PC-3 (cell line): ENCODE results near the gene WDR27. TPM values are rescaled to one million over a fixed set of nuclear protein-coding genes. Genes with fewer than 3 reads are reported as not detected.

Experiments
- ATAC-seq: fragments of 200-7000 bp; cut with Tn5 transposase; 2 replicates; pipeline ENCODE4 v1.9.1; 2020; ENCODE audit warnings: mild to moderate bottlenecking, moderate library complexity
- BruUV-seq: library from RNA; stranded (reverse); fragments of 400-500 nt; replicated peaks from 2 replicates; lab custom pipeline; 2021; lab: Mats Ljungman, UMichigan
- CTCF ChIA-PET: fragments of 300-600 bp; sonication (Branson Sonifier 250); formaldehyde crosslinking; loops from one replicate; lab custom pipeline; 2022; ENCODE audit warnings: antibody characterized with exemption; lab: Charles Lee
- POLR2A ChIA-PET: fragments of 300-600 bp; sonication (Branson Sonifier 250); formaldehyde crosslinking; loops from one replicate; lab custom pipeline; 2022; ENCODE audit warnings: antibody characterized with exemption; ENCODE audit not compliant: unreplicated experiment; lab: Charles Lee
- DNase-seq: peaks from one replicate; pipeline ENCODE4 v3.0.0-alpha.2; 2015
- H2AFZ ChIP-seq: fragments of 300-600 bp; sonication (generic); 2 replicates; pipeline ENCODE4 v1.6.0; 2016; ENCODE audit warnings: antibody characterized with exemption, low read length
- H3F3A ChIP-seq: fragments of 300-600 bp; sonication (generic); one replicate; pipeline ENCODE4 v1.6.0; 2017; ENCODE audit warnings: antibody characterized with exemption, low read length, control low read depth, mild to moderate bottlenecking; ENCODE audit not compliant: unreplicated experiment
- H3K27ac ChIP-seq: fragments of 300-600 bp; sonication (generic); 2 replicates; pipeline ENCODE4 v1.5.1; 2016; ENCODE audit warnings: mild to moderate bottlenecking, low read length
- H3K27me3 ChIP-seq: fragments of 300-600 bp; sonication (generic); 2 replicates; pipeline ENCODE4 v1.6.1; 2016; ENCODE audit warnings: low read length, mixed read lengths
- H3K36me3 ChIP-seq: fragments of 300-600 bp; sonication (generic); 2 replicates; pipeline ENCODE4 v1.6.1; 2016; ENCODE audit warnings: low read depth, mixed run types, low read length, mixed read lengths
- H3K4me1 ChIP-seq: fragments of 300-600 bp; sonication (generic); 2 replicates; pipeline ENCODE4 v1.5.1; 2016; ENCODE audit warnings: low read length; ENCODE audit not compliant: insufficient read depth
- H3K4me2 ChIP-seq: fragments of 300-600 bp; sonication (generic); 2 replicates; pipeline ENCODE4 v1.6.0; 2016; ENCODE audit warnings: low read length
- H3K4me3 ChIP-seq: fragments of 300-600 bp; sonication (generic); 2 replicates; pipeline ENCODE4 v1.5.1; 2016; ENCODE audit warnings: mild to moderate bottlenecking, low read length, mixed read lengths
- H3K79me2 ChIP-seq: fragments of 300-600 bp; sonication (generic); 2 replicates; pipeline ENCODE4 v1.6.1; 2017; ENCODE audit warnings: low read length, mixed read lengths
- H3K9ac ChIP-seq: fragments of 300-600 bp; sonication (generic); 2 replicates; pipeline ENCODE4 v1.6.0; 2016; ENCODE audit warnings: mild to moderate bottlenecking, low read length
- H3K9me2 ChIP-seq: fragments of 300-600 bp; sonication (generic); replicated peaks from 2 replicates; pipeline ENCODE4 v1.6.1; 2016; ENCODE audit warnings: mixed run types, low read length, mixed read lengths
- H3K9me3 ChIP-seq: fragments of 300-600 bp; sonication (generic); 2 replicates; pipeline ENCODE4 v1.6.1; 2016; ENCODE audit warnings: low read length, mixed read lengths
- H4K20me1 ChIP-seq: fragments of 300-600 bp; sonication (generic); 2 replicates; pipeline ENCODE4 v1.6.1; 2016; ENCODE audit warnings: low read length, mixed read lengths
- EZH2 ChIP-seq: fragments of 300-600 bp; sonication (generic); IDR thresholded peaks from one replicate; pipeline ENCODE4 v1.6.1; 2017; ENCODE audit warnings: antibody characterized with exemption, mild to moderate bottlenecking, low read length; ENCODE audit not compliant: unreplicated experiment
- EZH2phosphoT487 ChIP-seq: fragments of 300-600 bp; sonication (generic); IDR thresholded peaks from 2 replicates; pipeline ENCODE4 v1.6.1; 2018; ENCODE audit warnings: mild to moderate bottlenecking, antibody characterized with exemption, low read length, borderline replicate concordance
- intact Hi-C: fragments of 100-400 bp; cut with micrococcal nuclease; formaldehyde crosslinking; loops from 2 replicates; pipeline ENCODE4 v1.9.0; 2023
- total RNA-seq: library from RNA; depleted of rRNA; stranded (reverse); fragments of >200 nt; gene quantifications from 2 replicates; pipeline ENCODE4 v1.2.3, GENCODE V29; 2014
- TF ChIP-seq, protein P1 (sequence below): fragments of 300-600 bp; sonication (generic); conservative IDR thresholded peaks from 2 replicates; pipeline ENCODE4 v1.5.1; 2017; ENCODE audit warnings: antibody characterized with exemption, low read depth, mild to moderate bottlenecking, low read length

WDR27 gene
- total RNA-seq, 1 experiment from 2014 or later = 20.0 TPM

DNA sequence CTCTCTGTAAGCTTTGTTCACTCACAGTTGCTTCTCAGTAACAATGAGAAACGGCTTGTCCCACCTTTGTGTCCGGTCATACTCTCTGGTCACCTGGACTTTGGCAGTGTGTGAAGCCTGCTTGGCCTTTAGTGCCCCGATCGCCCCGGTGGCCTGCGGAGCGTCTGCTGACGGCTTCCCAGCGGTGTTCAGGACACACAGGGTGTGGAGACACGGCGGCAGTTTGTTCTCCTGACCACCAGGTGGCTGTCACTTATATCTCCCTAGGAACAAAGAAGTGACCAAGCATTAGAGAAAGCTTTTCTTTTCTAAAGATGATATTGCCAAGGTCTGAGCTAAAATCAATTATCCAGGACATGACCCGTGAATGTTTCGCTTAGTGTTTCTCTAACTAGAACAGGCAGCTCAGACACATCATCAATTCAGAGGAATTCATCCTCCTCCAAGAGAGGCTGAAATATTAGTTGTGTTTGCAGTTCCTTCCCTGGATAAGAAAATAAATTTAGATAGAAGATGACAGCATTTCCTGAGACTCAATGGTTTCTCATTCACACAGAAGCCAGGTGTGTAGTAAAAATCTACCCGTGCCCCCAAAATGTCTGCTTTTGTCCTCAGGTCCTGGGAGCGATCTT is 280.8 kb downstream of the WDR27 start:
- no TSS peak for BruUV-seq
- intact Hi-C loops = no loop called here
- Histone ChIP-seq H3K9me2 (no peaks in the 10 kb centered on the region), H3K27ac (no peak overlapping the region), H3K36me3 (no peaks in the 10 kb centered on the region), H3K4me2 (no peak overlapping the region), H3F3A (no peaks in the 10 kb centered on the region), H3K9ac (no peak overlapping the region), H3K9me3 (no peaks in the 10 kb centered on the region), H4K20me1 (no peaks in the 10 kb centered on the region), H3K4me3 (no peak overlapping the region), H3K79me2 (no peaks in the 10 kb centered on the region), H2AFZ (no peak overlapping the region), H3K4me1 (no peaks in the 10 kb centered on the region), H3K27me3 (no peaks in the 10 kb centered on the region)
- CTCF ChIA-PET = no interaction called here
- POLR2A ChIA-PET = no interaction called here
- DNase-seq (no peak), ATAC-seq (no peak)
- TF ChIP-seq EZH2phosphoT487 (no peak), EZH2 (no peak)
- TF ChIP-seq, protein P1, sequence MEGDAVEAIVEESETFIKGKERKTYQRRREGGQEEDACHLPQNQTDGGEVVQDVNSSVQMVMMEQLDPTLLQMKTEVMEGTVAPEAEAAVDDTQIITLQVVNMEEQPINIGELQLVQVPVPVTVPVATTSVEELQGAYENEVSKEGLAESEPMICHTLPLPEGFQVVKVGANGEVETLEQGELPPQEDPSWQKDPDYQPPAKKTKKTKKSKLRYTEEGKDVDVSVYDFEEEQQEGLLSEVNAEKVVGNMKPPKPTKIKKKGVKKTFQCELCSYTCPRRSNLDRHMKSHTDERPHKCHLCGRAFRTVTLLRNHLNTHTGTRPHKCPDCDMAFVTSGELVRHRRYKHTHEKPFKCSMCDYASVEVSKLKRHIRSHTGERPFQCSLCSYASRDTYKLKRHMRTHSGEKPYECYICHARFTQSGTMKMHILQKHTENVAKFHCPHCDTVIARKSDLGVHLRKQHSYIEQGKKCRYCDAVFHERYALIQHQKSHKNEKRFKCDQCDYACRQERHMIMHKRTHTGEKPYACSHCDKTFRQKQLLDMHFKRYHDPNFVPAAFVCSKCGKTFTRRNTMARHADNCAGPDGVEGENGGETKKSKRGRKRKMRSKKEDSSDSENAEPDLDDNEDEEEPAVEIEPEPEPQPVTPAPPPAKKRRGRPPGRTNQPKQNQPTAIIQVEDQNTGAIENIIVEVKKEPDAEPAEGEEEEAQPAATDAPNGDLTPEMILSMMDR = no peak

DNA sequence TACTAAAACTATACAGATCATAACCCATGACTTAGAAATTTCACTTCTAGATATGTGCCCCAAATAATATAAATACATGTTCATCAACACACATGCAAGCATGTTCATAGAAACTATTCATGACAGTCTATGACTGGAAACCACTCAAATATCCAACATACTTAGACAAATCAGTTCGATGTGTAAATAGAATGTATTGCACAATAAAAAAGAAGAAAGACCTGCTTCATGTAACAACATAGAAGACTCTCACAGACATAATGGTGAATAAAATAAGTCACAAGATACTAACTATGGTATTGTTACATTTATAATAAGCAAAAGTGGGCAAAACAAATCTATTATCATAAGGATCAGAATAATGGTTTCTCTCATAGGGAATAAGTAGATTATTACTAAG is 284.7 kb downstream of the WDR27 start:
- intact Hi-C loops = no loop called here
- POLR2A ChIA-PET = no interaction called here
- no peak for ATAC-seq

DNA sequence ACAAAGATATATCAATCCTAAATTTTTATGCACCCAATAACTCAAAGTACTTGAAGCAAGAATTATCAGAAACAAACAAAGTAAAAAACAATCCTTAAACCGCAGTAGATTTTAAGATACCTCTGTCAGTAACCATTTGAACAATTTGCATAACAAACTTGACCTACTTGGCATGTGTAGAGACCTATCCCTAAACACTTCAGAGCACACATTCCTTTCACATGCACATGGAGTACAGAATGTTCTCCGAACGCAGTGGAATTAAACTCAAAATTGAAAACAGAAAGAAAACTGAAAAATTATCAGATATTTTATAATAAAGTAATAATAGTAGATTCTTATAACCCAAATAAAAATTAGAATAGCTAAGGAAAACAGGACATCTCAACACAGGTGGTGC is 285.6 kb downstream of the WDR27 start:
- no TSS peak for BruUV-seq
- CTCF ChIA-PET = no interaction called here
- no peak for ATAC-seq

More for the DNA sequence above, 284.7 kb downstream of the WDR27 start:
- H2AFZ ChIP-seq = no peak overlapping the region
- CTCF ChIA-PET = no interaction called here
- TF ChIP-seq, protein P1 = no peak
- no peaks in the 10 kb centered on the region for H3K79me2 ChIP-seq
- 0 out of 2 replicates have a peak, but pooled peaks cover 6% of the 10 kb centered on the region for H3K9me3 ChIP-seq
- H3K9me2 ChIP-seq = no peaks in the 10 kb centered on the region
- no peak overlapping the region for H3K4me3 ChIP-seq
- H4K20me1 ChIP-seq = no peaks in the 10 kb centered on the region
- no peak overlapping the region for H3K9ac ChIP-seq
- H3K27me3 ChIP-seq = no peaks in the 10 kb centered on the region
- H3K27ac ChIP-seq = no peak overlapping the region
- no TSS peak for BruUV-seq
- DNase-seq = no peak
- no peaks in the 10 kb centered on the region for H3F3A ChIP-seq
- H3K36me3 ChIP-seq = no peaks in the 10 kb centered on the region
- no peaks in the 10 kb centered on the region for H3K4me1 ChIP-seq
- H3K4me2 ChIP-seq = no peak overlapping the region

More for the DNA sequence above, 285.6 kb downstream of the WDR27 start:
- POLR2A ChIA-PET = no interaction called here
- no peak overlapping the region for H3K27ac ChIP-seq
- intact Hi-C loops = no loop called here
- no peaks in the 10 kb centered on the region for H4K20me1 ChIP-seq
- H3K4me2 ChIP-seq = no peak overlapping the region
- no peak overlapping the region for H2AFZ ChIP-seq
- H3K4me3 ChIP-seq = no peak overlapping the region
- H3K36me3 ChIP-seq = no peaks in the 10 kb centered on the region
- no peaks in the 10 kb centered on the region for H3K27me3 ChIP-seq
- no peaks in the 10 kb centered on the region for H3K4me1 ChIP-seq
- 0 out of 2 replicates have a peak, but pooled peaks cover 6% of the 10 kb centered on the region for H3K9me3 ChIP-seq
- H3K9ac ChIP-seq = no peak overlapping the region
- no peak for DNase-seq
- TF ChIP-seq EZH2 (no peak), EZH2phosphoT487 (no peak)
- TF ChIP-seq, protein P1 = no peak
- no peaks in the 10 kb centered on the region for H3F3A ChIP-seq
- H3K79me2 ChIP-seq = no peaks in the 10 kb centered on the region
- H3K9me2 ChIP-seq = no peaks in the 10 kb centered on the region
